SK-N-MC (cell line): ENCODE results near the gene RIN3.

Source experiments
- EZH2 ChIP-seq: fragments of 200-600 bp; sonication (generic); IDR thresholded peaks from one replicate; pipeline ENCODE4 v1.6.1; 2017; ENCODE audit warnings: antibody characterized with exemption
- POLR2AphosphoS5 ChIP-seq: IDR thresholded peaks from 2 replicates; pipeline ENCODE4 v1.6.1; 2012; ENCODE audit warnings: mild to moderate bottlenecking, low read depth, low read length, borderline replicate concordance

GRCh38 chr14:92638904-92639303 is 125.3 kb downstream of the RIN3 start:
- no peak for TF ChIP-seq POLR2AphosphoS5
- TF ChIP-seq EZH2: no peak
